RWPE1 (cell line): ENCODE data around the gene HEG1.
A peak's percentile ranks its signal among the peaks of the same experiment; 100 is the strongest.
"Not testable (repeated sequence)": the region's sequence is repeated elsewhere in the genome, so short reads cannot be mapped to it uniquely, and the experiment has no call there.

Experiments used
- CTCF ChIA-PET: fragments of 350-600 bp; sonication (Branson Sonifier 250); formaldehyde crosslinking; extraction: SDS; loops from one replicate; lab custom pipeline; 2021; lab: Yijun Ruan, JAX
- POLR2A ChIA-PET: fragments of 400-600 bp; formaldehyde crosslinking; extraction: SDS; loops from one replicate; lab custom pipeline; 2020; ENCODE audit warnings: antibody characterized with exemption; ENCODE audit not compliant: low non-redundant PET; lab: Yijun Ruan, JAX
- DNase-seq: peaks from one replicate; pipeline ENCODE4 v3.0.0; 2012; ENCODE audit warnings: low spot score
- H3K27ac ChIP-seq: fragments of 450-650 bp; 2 replicates; pipeline ENCODE4 v1.5.1; 2017
- TF ChIP-seq, protein P1 (sequence below): fragments of 450-650 bp; conservative IDR thresholded peaks from 2 replicates; pipeline ENCODE4 v1.5.1; 2017; ENCODE audit warnings: low read depth, mild to moderate bottlenecking

The HEG1 gene

GRCh38 chr3:125098611-125099291 is 43.0 kb upstream of the HEG1 start:
- CTCF ChIA-PET = interaction anchor here (0.6 kb wide), 1 partner anchor 87 kb away, joined by 3 read pairs; no protein-coding TSS in a partner anchor
- H3K27ac ChIP-seq = no peak overlapping the region
- POLR2A ChIA-PET = no interaction called here

GRCh38 chr3:125090649-125091048 is 34.9 kb upstream of the HEG1 start:
- CTCF ChIA-PET = no interaction called here
- no peak for DNase-seq
- TF ChIP-seq, protein P1, sequence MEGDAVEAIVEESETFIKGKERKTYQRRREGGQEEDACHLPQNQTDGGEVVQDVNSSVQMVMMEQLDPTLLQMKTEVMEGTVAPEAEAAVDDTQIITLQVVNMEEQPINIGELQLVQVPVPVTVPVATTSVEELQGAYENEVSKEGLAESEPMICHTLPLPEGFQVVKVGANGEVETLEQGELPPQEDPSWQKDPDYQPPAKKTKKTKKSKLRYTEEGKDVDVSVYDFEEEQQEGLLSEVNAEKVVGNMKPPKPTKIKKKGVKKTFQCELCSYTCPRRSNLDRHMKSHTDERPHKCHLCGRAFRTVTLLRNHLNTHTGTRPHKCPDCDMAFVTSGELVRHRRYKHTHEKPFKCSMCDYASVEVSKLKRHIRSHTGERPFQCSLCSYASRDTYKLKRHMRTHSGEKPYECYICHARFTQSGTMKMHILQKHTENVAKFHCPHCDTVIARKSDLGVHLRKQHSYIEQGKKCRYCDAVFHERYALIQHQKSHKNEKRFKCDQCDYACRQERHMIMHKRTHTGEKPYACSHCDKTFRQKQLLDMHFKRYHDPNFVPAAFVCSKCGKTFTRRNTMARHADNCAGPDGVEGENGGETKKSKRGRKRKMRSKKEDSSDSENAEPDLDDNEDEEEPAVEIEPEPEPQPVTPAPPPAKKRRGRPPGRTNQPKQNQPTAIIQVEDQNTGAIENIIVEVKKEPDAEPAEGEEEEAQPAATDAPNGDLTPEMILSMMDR = no peak
- POLR2A ChIA-PET = no interaction called here
- H3K27ac ChIP-seq = no peak overlapping the region

More at GRCh38 chr3:125098611-125099291, 43.0 kb upstream of the HEG1 start:
- TF ChIP-seq, protein P1 = no peak
- no peak for DNase-seq

GRCh38 chr3:125087768-125088391 is 32.1 kb upstream of the HEG1 start:
- no peak overlapping the region for H3K27ac ChIP-seq
- TF ChIP-seq, protein P1 = no peak
- ChIA-PET CTCF (no interaction called here), POLR2A (no interaction called here)
- DNase-seq = no peak

- CTCF ChIA-PET = no interaction called here
- POLR2A ChIA-PET = no interaction called here
- TF ChIP-seq, protein P1 = no peak
Measured at GRCh38 chr3:125085166-125085565, 29.4 kb upstream of the HEG1 start.

GRCh38 chr3:125083776-125084175 is 28.0 kb upstream of the HEG1 start:
- TF ChIP-seq, protein P1 = no peak
- CTCF ChIA-PET = interaction anchor here (0.5 kb wide), 1 partner anchor 45 kb away, joined by 3 read pairs; no protein-coding TSS in a partner anchor
- POLR2A ChIA-PET = no interaction called here
- DNase-seq = no peak
- H3K27ac ChIP-seq = no peak overlapping the region

More at GRCh38 chr3:125085166-125085565, 29.4 kb upstream of the HEG1 start:
- no peak overlapping the region for H3K27ac ChIP-seq
- DNase-seq = no peak

- POLR2A ChIA-PET, DNase-seq, CTCF ChIA-PET: not testable (repeated sequence)
- H3K27ac ChIP-seq = peak overlapping the region; percentile 65
Measured at GRCh38 chr3:125082339-125082738, 26.5 kb upstream of the HEG1 start.

- no peak overlapping the region for H3K27ac ChIP-seq
- TF ChIP-seq, protein P1 = no peak
- ChIA-PET POLR2A (no interaction called here), CTCF (no interaction called here)
- no peak for DNase-seq
Measured at GRCh38 chr3:125080077-125080476, 24.3 kb upstream of the HEG1 start.
